RWPE1 (cell line): ENCODE results near the gene CD244.

ENCODE experiments used
- CTCF ChIA-PET: fragments of 350-600 bp; sonication (Branson Sonifier 250); formaldehyde crosslinking; extraction: SDS; loops from one replicate; lab custom pipeline; 2021; lab: Yijun Ruan, JAX
- POLR2A ChIA-PET: fragments of 400-600 bp; formaldehyde crosslinking; extraction: SDS; loops from one replicate; lab custom pipeline; 2020; ENCODE audit warnings: antibody characterized with exemption; ENCODE audit not compliant: low non-redundant PET; lab: Yijun Ruan, JAX
- DNase-seq: peaks from one replicate; pipeline ENCODE4 v3.0.0; 2012; ENCODE audit warnings: low spot score
- H3K27ac ChIP-seq: fragments of 450-650 bp; 2 replicates; pipeline ENCODE4 v1.5.1; 2017
- TF ChIP-seq, protein P1 (sequence below): fragments of 450-650 bp; conservative IDR thresholded peaks from 2 replicates; pipeline ENCODE4 v1.5.1; 2017; ENCODE audit warnings: low read depth, mild to moderate bottlenecking

CD244 gene

GRCh38 chr1:160810486-160810885, 52.2 kb downstream of the CD244 start:
- no peak overlapping the region for H3K27ac ChIP-seq
- DNase-seq = no peak
- TF ChIP-seq, protein P1, sequence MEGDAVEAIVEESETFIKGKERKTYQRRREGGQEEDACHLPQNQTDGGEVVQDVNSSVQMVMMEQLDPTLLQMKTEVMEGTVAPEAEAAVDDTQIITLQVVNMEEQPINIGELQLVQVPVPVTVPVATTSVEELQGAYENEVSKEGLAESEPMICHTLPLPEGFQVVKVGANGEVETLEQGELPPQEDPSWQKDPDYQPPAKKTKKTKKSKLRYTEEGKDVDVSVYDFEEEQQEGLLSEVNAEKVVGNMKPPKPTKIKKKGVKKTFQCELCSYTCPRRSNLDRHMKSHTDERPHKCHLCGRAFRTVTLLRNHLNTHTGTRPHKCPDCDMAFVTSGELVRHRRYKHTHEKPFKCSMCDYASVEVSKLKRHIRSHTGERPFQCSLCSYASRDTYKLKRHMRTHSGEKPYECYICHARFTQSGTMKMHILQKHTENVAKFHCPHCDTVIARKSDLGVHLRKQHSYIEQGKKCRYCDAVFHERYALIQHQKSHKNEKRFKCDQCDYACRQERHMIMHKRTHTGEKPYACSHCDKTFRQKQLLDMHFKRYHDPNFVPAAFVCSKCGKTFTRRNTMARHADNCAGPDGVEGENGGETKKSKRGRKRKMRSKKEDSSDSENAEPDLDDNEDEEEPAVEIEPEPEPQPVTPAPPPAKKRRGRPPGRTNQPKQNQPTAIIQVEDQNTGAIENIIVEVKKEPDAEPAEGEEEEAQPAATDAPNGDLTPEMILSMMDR = no peak
- ChIA-PET POLR2A (no interaction called here), CTCF (no interaction called here)

- POLR2A ChIA-PET = no interaction called here
Measured at GRCh38 chr1:160808289-160808688, 54.4 kb downstream of the CD244 start.

GRCh38 chr1:160807738-160808137, 54.9 kb downstream of the CD244 start:
- no peak overlapping the region for H3K27ac ChIP-seq
- POLR2A ChIA-PET = no interaction called here
- no peak for DNase-seq
- TF ChIP-seq, protein P1 = no peak
- CTCF ChIA-PET = no interaction called here

More at GRCh38 chr1:160808289-160808688, 54.4 kb downstream of the CD244 start:
- H3K27ac ChIP-seq = no peak overlapping the region
- CTCF ChIA-PET = no interaction called here
- TF ChIP-seq, protein P1 = no peak
- no peak for DNase-seq

DNA sequence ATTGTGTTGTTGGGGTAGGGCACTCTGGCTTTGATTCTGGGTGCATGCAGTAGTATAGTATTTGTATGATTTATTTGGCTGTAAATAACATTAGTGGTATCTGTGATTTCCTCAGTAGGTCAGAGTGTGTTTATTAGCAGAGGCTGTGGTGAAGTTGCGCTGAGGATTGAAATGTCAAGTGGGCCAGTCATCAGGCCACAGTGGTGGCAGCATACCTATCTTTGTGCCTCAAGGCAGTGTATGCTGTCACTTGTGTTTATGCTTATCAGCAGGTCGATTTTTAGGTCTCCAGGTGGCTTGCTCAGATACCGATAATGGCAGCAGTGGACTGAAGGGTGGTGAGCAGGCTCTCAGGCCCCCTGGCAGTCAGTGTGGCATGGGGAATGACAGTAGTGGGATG, 55.4 kb downstream of the CD244 start:
- TF ChIP-seq, protein P1 = no peak
- H3K27ac ChIP-seq = no peak overlapping the region
- ChIA-PET CTCF (no interaction called here), POLR2A (no interaction called here)
- DNase-seq = no peak

GRCh38 chr1:160806784-160807183, 55.9 kb downstream of the CD244 start:
- no peak for DNase-seq
- H3K27ac ChIP-seq = no peak overlapping the region
- TF ChIP-seq, protein P1 = no peak
- POLR2A ChIA-PET = no interaction called here
- CTCF ChIA-PET = no interaction called here

DNA sequence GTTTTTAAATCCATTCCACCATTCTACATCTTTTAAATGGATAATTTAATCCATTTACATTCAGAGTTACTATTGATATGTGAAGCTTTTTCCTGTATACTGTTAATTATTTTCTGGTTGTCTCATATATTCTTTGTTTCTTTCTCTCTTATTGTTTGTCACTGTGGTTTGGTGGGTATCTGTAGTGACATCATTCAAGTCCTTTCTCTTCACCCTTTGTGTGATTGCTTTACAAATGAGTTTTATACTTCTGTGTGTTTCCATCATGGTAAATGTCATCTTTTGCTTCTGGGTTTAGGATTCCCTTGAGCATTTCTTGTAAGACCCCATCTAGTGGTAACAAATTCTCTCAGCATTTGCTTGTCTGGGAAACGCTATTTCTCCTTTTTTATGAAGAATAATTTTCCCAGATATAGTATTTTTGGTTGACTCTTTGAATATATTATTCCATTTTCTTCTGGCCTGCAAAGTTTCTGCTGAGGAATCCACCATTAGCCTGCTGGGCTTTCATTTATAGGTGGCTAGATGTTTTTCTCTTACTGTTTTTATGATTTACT, 56.5 kb downstream of the CD244 start:
- POLR2A ChIA-PET = no interaction called here
- no peak overlapping the region for H3K27ac ChIP-seq
- CTCF ChIA-PET = no interaction called here
- TF ChIP-seq, protein P1 = no peak
- DNase-seq = no peak
